Pancreas (tissue), 10 donors: ENCODE results near the gene DRGX. TPM values are rescaled to one million over a fixed set of nuclear protein-coding genes. Genes with fewer than 3 reads are reported as not detected.

Source experiments
- ATAC-seq, 4 donors: fragments of 200-7000 bp; cut with Tn5 transposase; one replicate each; pipeline versions ENCODE4 v1.8.0 to v1.9.1; 2020; ENCODE audit warnings: mild to moderate bottlenecking in 4 of 4, moderate library complexity in 4 of 4
- DNase-seq, 6 donors: peaks; one replicate each; pipeline ENCODE4 v3.0.0-alpha.2; 2020
- FAIRE-seq: peaks from 2 replicates; lab custom pipeline; 2012; peaks lifted over from hg19 to GRCh38; lab: Jason Lieb, UNC
- H3K27ac ChIP-seq, 4 donors: fragments of 200-600 bp; sonication (generic); 1 replicate in 3 of 4; 2 replicates in 1 of 4; pipeline versions ENCODE4 v1.5.0 to v1.8.0; 2020
- H3K27me3 ChIP-seq, 4 donors: fragments of 200-600 bp; one replicate each; pipeline ENCODE4 v1.8.0; 2021
- H3K36me3 ChIP-seq, 3 donors: fragments of 200-600 bp; sonication (generic) in 1 of 3; one replicate each; pipeline versions ENCODE4 v1.5.0 to v1.8.0; 2020 to 2021
- H3K4me1 ChIP-seq, 3 donors: fragments of 200-600 bp; one replicate each; pipeline ENCODE4 v1.8.0; 2021
- H3K4me3 ChIP-seq, 4 donors: fragments of 200-600 bp; sonication (generic) in 2 of 4; one replicate each; pipeline versions ENCODE4 v1.5.0 to v1.8.0; 2020 to 2021
- H3K9me3 ChIP-seq, 4 donors: fragments of 200-600 bp; one replicate each; pipeline ENCODE4 v1.8.0; 2021
- CTCF ChIP-seq, 4 donors: fragments of 200-600 bp; sonication (generic) in 3 of 4; IDR thresholded peaks; one replicate each; pipeline versions ENCODE4 v1.5.0 to v1.8.0; 2021; ENCODE audit warnings: antibody characterized with exemption in 4 of 4
- WGBS, 2 donors: extraction: QIAGEN DNeasy Blood & Tissue Kit; methylation state at CpG; one replicate each; pipeline ENCODE4 v1.1.7; 2013; 5-methylcytosine and 5-hydroxymethylcytosine counted together
- intact Hi-C, 3 donors: fragments of 100-400 bp; cut with DNase I; formaldehyde crosslinking; loops; one replicate each; pipeline versions ENCODE4 v1.11.1 to v1.14.2; 2022
- polyA plus RNA-seq, 2 donors: library from polyadenylated mRNA; stranded (reverse); fragments of 200-250 nt; gene quantifications; one replicate each; pipeline ENCODE4 v1.2.3, GENCODE V29; 2013
- total RNA-seq, 6 donors: library from RNA; stranded (reverse); fragmentation: NEBNext Ultra II Directional in 4 of 6; extraction: Animal tissue kit (Norgen Biotek cat#: 25700) in 4 of 6; gene quantifications; one replicate each; pipeline versions ENCODE4 v1.2.1 to v1.2.4, GENCODE V29; 2021 to 2023
- donor health status: healthy with polysubstance abuse.
- donor health status: DM: no; HTN: no; CAD: no; lungs with moderate emphysema.
- donor health status: DM: no; HTN: no; CAD: no.
- donor health status: control.
- donor health status: control.
- donor health status: Bipolar disorder and iron deficiency.
- donor health status: DM: yes; HTN: yes; CAD: no.
- donor health status: DM: no; HTN: no; CAD: no.
- donor health status: DM: no; HTN: no; CAD: no.
- donor health status: DM: yes; HTN: yes; CAD: no.

Gene DRGX
- total and polyA plus RNA-seq, 8 donors = not detected

- TF ChIP-seq CTCF (IDR thresholded peaks at IDR 0.05) = no peak
- ATAC-seq = no peak
- Histone ChIP-seq H3K27me3 (no peaks in the 10 kb centered on the region), H3K4me3 (no peak overlapping the region), H3K9me3 (no peaks in the 10 kb centered on the region), H3K36me3 (no peaks in the 10 kb centered on the region), H3K4me1 (no peaks in the 10 kb centered on the region), H3K27ac (no peak overlapping the region)
- FAIRE-seq = no peak
- no peak for DNase-seq
- intact Hi-C loops = no loop called here
- 87% methylated on average over 9 of the region's 9 CpGs for WGBS, 2 donors
Observed at GRCh38 chr10:49323896-49324270, 72.0 kb downstream of the DRGX start.

- H3K9me3 ChIP-seq = no peaks in the 10 kb centered on the region
- DNase-seq (no peak), FAIRE-seq (no peak), ATAC-seq (no peak)
- TF ChIP-seq CTCF (IDR thresholded peaks at IDR 0.05) = no peak
- H3K36me3 ChIP-seq = no peaks in the 10 kb centered on the region
- H3K27me3 ChIP-seq = no peaks in the 10 kb centered on the region
- intact Hi-C loops = no loop called here
- no peaks in the 10 kb centered on the region for H3K4me1 ChIP-seq
- no peak overlapping the region for H3K4me3 ChIP-seq
- H3K27ac ChIP-seq = no peak overlapping the region
- 62 to 64% methylated on average over 7 of the region's 7 CpGs for WGBS, 2 donors
Observed at GRCh38 chr10:49323171-49323895, 72.6 kb downstream of the DRGX start.

GRCh38 chr10:49322371-49323170 lies 73.3 kb downstream of the DRGX start:
- FAIRE-seq = no peak

GRCh38 chr10:49321021-49321420 lies 74.9 kb downstream of the DRGX start:
- no peaks in the 10 kb centered on the region for H3K4me1 ChIP-seq
- DNase-seq = no peak
- no peaks in the 10 kb centered on the region for H3K36me3 ChIP-seq
- H3K9me3 ChIP-seq = no peaks in the 10 kb centered on the region
- 56 to 60% methylated on average over 3 of the region's 3 CpGs for WGBS, 2 donors
- H3K27ac ChIP-seq = no peak overlapping the region
- TF ChIP-seq CTCF (IDR thresholded peaks at IDR 0.05) = no peak
- no peaks in the 10 kb centered on the region for H3K27me3 ChIP-seq
- intact Hi-C loops = no loop called here
- no peak overlapping the region for H3K4me3 ChIP-seq
- no peak for ATAC-seq
- no peak for FAIRE-seq

More at GRCh38 chr10:49322371-49323170, 73.3 kb downstream of the DRGX start:
- Histone ChIP-seq H3K9me3 (no peaks in the 10 kb centered on the region), H3K27me3 (no peaks in the 10 kb centered on the region), H3K4me3 (no peak overlapping the region), H3K4me1 (no peaks in the 10 kb centered on the region), H3K27ac (no peak overlapping the region), H3K36me3 (no peaks in the 10 kb centered on the region)
- DNase-seq (no peak), ATAC-seq (no peak)
- WGBS, 2 donors = 85 to 89% methylated on average over 26 of the region's 26 CpGs
- intact Hi-C loops = no loop called here
- TF ChIP-seq CTCF (IDR thresholded peaks at IDR 0.05) = no peak

GRCh38 chr10:49320191-49320590 lies 75.7 kb downstream of the DRGX start:
- intact Hi-C loops = no loop called here
- no peaks in the 10 kb centered on the region for H3K27me3 ChIP-seq
- no peak for DNase-seq
- no peaks in the 10 kb centered on the region for H3K4me1 ChIP-seq
- H3K27ac ChIP-seq = no peak overlapping the region
- ATAC-seq = no peak
- WGBS, 2 donors = 92% methylated on average over 2 of the region's 2 CpGs
- no peak for TF ChIP-seq CTCF (IDR thresholded peaks at IDR 0.05)
- H3K9me3 ChIP-seq = no peaks in the 10 kb centered on the region
- no peak overlapping the region for H3K4me3 ChIP-seq
- no peak for FAIRE-seq
- no peaks in the 10 kb centered on the region for H3K36me3 ChIP-seq
